Measurements from ENCODE around the gene CDT1.

DNA sequence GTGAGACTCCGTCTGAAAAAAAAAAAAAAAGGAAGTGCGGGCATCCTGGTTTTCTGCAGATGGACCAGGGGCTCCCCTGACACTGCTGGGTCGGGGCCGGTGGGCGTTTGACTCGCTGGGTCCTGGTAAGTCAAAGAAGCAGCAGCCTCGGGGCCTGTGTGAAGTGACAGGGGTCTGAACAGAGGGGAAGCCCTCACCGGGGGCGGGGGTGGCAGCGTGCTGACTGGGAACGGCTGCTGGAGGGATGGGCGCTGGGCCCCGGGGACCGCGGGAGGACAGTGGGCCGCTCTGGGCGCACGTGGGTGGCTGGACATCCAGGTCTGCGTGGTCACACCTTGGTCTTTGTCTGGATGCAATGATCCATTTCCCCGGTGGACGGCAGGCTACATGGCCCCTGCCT, 45.0 kb downstream of the CDT1 start:
- TF ChIP-seq, protein P1, sequence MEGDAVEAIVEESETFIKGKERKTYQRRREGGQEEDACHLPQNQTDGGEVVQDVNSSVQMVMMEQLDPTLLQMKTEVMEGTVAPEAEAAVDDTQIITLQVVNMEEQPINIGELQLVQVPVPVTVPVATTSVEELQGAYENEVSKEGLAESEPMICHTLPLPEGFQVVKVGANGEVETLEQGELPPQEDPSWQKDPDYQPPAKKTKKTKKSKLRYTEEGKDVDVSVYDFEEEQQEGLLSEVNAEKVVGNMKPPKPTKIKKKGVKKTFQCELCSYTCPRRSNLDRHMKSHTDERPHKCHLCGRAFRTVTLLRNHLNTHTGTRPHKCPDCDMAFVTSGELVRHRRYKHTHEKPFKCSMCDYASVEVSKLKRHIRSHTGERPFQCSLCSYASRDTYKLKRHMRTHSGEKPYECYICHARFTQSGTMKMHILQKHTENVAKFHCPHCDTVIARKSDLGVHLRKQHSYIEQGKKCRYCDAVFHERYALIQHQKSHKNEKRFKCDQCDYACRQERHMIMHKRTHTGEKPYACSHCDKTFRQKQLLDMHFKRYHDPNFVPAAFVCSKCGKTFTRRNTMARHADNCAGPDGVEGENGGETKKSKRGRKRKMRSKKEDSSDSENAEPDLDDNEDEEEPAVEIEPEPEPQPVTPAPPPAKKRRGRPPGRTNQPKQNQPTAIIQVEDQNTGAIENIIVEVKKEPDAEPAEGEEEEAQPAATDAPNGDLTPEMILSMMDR (IDR thresholded peaks at IDR 0.05): no peak
- TF ChIP-seq POLR2A (IDR thresholded peaks at IDR 0.05): no peak
